Left forelimb (tissue), 1 donor: Measurements from ENCODE around the gene KLK2.

Experiments
- DNase-seq: peaks from one replicate; pipeline ENCODE4 v3.0.0-alpha.2; 2018; ENCODE audit warnings: low spot score

KLK2 gene

DNA sequence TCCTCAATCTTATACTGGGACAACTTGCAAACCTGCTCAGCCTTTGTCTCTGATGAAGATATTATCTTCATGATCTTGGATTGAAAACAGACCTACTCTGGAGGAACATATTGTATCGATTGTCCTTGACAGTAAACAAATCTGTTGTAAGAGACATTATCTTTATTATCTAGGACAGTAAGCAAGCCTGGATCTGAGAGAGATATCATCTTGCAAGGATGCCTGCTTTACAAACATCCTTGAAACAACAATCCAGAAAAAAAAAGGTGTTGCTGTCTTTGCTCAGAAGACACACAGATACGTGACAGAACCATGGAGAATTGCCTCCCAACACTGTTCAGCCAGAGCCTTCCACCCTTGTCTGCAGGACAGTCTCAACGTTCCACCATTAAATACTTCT is 22.5 kb upstream of the KLK2 start:
- no peak for DNase-seq

GRCh38 chr19:50851620-50852019 is 21.6 kb upstream of the KLK2 start:
- DNase-seq: no peak

DNA sequence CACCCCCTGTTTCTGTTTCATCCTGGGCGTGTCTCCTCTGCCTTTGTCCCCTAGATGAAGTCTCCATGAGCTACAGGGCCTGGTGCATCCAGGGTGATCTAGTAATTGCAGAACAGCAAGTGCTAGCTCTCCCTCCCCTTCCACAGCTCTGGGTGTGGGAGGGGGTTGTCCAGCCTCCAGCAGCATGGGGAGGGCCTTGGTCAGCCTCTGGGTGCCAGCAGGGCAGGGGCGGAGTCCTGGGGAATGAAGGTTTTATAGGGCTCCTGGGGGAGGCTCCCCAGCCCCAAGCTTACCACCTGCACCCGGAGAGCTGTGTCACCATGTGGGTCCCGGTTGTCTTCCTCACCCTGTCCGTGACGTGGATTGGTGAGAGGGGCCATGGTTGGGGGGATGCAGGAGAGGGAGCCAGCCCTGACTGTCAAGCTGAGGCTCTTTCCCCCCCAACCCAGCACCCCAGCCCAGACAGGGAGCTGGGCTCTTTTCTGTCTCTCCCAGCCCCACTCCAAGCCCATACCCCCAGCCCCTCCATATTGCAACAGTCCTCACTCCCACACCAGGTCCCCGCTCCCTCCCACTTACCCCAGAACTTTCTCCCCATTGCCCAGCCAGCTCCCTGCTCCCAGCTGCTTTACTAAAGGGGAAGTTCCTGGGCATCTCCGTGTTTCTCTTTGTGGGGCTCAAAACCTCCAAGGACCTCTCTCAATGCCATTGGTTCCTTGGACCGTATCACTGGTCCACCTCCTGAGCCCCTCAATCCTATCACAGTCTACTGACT is 18.4 kb upstream of the KLK2 start, which contains the start of gene KLK3:
Gene KLK3 (plus strand): TSS at position 280 of the 775 bp plus-strand sequence. CDS start 41 bp downstream, at position 321.
- no peak for DNase-seq

GRCh38 chr19:50857366-50857765 is 15.9 kb upstream of the KLK2 start:
- DNase-seq: no peak

GRCh38 chr19:50858886-50859285 is 14.4 kb upstream of the KLK2 start:
- DNase-seq: no peak

DNA sequence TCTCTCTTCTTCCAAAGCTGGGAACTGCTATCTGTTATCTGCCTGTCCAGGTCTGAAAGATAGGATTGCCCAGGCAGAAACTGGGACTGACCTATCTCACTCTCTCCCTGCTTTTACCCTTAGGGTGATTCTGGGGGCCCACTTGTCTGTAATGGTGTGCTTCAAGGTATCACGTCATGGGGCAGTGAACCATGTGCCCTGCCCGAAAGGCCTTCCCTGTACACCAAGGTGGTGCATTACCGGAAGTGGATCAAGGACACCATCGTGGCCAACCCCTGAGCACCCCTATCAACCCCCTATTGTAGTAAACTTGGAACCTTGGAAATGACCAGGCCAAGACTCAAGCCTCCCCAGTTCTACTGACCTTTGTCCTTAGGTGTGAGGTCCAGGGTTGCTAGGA is 13.4 kb upstream of the KLK2 start:
- no peak for DNase-seq

DNA sequence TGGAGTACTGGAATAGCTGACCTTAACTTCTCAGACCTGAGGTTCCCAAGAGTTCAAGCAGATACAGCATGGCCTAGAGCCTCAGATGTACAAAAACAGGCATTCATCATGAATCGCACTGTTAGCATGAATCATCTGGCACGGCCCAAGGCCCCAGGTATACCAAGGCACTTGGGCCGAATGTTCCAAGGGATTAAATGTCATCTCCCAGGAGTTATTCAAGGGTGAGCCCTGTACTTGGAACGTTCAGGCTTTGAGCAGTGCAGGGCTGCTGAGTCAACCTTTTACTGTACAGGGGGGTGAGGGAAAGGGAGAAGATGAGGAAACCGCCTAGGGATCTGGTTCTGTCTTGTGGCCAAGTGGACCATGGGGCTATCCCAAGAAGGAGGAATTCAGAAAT is 12.2 kb upstream of the KLK2 start:
- no peak for DNase-seq

DNA sequence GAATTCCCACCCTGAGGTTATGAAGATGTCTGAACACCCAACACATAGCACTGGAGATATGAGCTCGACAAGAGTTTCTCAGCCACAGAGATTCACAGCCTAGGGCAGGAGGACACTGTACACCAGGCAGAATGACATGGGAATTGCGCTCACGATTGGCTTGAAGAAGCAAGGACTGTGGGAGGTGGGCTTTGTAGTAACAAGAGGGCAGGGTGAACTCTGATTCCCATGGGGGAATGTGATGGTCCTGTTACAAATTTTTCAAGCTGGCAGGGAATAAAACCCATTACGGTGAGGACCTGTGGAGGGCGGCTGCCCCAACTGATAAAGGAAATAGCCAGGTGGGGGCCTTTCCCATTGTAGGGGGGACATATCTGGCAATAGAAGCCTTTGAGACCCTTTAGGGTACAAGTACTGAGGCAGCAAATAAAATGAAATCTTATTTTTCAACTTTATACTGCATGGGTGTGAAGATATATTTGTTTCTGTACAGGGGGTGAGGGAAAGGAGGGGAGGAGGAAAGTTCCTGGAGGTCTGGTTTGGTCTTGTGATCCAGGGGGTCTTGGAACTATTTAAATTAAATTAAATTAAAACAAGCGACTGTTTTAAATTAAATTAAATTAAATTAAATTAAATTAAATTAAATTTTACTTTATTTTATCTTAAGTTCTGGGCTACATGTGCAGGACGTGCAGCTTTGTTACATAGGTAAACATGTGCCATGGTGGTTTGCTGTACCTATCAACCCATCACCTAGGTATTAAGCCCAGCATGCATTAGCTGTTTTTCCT is 11.5 kb upstream of the KLK2 start:
- no peak for DNase-seq

DNA sequence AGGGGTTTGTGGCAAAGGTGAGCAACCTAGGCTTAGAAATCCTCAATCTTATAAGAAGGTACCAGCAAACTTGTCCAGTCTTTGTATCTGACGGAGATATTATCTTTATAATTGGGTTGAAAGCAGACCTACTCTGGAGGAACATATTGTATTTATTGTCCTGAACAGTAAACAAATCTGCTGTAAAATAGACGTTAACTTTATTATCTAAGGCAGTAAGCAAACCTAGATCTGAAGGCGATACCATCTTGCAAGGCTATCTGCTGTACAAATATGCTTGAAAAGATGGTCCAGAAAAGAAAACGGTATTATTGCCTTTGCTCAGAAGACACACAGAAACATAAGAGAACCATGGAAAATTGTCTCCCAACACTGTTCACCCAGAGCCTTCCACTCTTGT is 3.8 kb upstream of the KLK2 start:
- no peak for DNase-seq

DNA sequence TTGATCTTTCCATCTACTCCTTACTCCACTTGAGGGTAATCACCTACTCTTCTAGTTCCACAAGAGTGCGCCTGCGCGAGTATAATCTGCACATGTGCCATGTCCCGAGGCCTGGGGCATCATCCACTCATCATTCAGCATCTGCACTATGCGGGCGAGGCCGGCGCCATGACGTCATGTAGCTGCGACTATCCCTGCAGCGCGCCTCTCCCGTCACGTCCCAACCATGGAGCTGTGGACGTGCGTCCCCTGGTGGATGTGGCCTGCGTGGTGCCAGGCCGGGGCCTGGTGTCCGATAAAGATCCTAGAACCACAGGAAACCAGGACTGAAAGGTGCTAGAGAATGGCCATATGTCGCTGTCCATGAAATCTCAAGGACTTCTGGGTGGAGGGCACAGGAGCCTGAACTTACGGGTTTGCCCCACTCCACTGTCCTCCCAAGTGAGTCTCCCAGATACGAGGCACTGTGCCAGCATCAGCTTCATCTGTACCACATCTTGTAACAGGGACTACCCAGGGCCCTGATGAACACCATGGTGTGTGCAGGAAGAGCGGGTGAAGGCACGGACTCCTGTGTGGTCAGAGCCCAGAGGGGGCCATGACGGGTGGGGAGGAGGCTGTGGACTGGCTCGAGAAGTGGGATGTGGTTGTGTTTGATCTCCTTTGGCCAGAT is 2.7 kb upstream of the KLK2 start:
- no peak for DNase-seq

- DNase-seq: no peak
Measured at GRCh38 chr19:50874211-50874610, 972 bp downstream of the KLK2 start.

DNA sequence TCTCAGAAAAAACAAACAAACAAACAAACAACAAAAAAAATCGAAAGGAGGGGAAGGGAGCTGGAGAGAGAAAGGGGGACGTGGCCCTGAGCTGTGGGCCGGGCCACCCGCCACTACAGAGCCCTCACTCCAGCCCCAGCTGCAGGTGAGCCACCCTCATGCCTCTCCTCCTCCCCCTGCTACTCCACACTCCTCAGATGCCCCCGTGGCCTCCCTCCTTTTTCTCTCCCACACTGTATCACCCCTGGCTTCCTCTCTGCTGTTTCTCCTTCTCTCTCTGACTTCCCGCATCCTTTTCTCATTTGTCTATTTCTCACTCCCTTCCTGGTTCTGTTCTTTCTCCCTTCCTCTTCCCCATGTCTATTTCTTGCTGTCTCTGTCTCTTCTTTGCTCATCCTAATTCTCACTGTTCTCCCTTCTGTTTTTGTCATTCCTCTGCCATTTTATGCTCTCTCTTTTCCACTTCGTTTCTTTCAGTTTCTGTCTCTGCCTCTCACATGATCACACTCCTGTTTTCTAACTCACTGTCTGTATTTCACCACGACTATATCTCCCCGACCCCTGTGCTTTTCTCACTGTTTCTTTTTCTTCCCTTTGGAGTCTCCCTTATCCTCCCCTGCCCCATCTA is 2.7 kb downstream of the KLK2 start:
- DNase-seq: no peak

DNA sequence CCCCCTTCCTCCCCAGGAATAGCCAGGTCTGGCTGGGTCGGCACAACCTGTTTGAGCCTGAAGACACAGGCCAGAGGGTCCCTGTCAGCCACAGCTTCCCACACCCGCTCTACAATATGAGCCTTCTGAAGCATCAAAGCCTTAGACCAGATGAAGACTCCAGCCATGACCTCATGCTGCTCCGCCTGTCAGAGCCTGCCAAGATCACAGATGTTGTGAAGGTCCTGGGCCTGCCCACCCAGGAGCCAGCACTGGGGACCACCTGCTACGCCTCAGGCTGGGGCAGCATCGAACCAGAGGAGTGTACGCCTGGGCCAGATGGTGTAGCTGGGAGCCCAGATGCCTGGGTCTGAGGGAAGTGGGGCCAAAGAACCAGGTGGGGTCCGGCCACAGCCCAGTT is 3.2 kb downstream of the KLK2 start:
- DNase-seq: no peak

DNA sequence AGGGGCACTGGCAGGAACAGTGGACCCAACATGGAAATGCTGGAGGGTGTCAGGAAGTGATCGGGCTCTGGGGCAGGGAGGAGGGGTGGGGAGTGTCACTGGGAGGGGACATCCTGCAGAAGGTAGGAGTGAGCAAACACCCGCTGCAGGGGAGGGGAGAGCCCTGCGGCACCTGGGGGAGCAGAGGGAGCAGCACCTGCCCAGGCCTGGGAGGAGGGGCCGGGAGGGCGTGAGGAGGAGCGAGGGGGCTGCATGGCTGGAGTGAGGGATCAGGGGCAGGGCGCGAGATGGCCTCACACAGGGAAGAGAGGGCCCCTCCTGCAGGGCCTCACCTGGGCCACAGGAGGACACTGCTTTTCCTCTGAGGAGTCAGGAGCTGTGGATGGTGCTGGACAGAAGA is 4.1 kb downstream of the KLK2 start:
- DNase-seq: no peak

- DNase-seq: no peak
Measured at GRCh38 chr19:50878851-50879250, 5.6 kb downstream of the KLK2 start.

- DNase-seq: no peak
Measured at GRCh38 chr19:50880241-50880640, 7.0 kb downstream of the KLK2 start.

DNA sequence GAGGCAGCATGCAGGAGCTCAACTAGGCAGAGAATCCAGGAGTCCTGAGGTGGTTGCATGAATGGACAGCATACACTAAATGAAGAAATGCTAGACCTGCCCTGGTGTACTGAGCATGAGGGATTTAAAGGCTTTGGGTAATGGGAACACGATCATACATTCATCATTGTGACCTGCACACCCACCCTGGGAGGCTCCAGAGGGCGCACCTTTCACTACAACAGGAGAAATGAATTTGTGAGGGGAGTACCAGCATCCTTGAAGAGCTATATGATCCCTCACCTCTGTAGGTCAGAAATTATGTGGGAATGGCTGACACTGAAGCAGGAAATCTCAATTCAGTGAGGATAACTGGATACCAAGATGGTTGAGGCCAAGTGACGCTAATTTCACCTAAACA is 8.9 kb downstream of the KLK2 start:
- DNase-seq: no peak

GRCh38 chr19:50889638-50890037 is 16.4 kb downstream of the KLK2 start:
- DNase-seq: no peak

DNA sequence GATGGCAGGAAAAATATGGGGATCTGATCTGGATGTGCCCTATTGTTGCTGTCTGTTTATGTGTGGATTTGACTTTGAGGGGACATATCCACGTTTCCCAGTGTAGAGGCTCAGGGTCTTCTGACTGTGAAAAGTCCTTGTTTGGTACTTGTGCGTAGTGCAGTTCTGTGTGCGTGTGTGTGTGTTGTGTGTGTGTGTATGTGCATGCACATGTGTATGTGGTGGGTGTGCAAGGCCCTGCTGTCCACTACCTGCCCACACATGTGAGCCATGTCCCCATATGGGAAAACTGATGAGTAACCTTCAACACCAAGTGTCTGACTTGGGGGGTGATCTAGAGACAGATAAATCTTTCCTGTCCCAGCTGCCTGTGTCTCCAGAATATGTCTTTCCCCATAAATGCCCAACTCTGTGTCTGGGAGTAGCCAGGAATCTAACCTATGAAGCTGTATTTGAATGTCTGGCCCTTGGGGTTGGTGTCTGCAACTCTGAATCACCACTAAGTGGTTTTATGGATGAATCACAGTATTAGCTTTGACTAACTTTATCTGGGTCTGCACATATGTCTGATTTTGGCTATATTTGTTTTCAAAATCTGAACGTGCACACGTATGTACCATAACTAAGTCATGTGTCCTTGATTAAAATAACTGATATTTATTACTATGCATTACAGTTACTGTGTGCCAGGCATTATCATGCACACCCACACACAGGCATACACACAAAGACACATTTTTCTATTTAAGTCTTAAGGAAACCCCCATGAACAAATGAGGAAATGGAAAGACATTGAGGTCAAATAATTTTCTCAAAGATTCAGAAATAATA is 17.4 kb downstream of the KLK2 start:
- DNase-seq: no peak

DNA sequence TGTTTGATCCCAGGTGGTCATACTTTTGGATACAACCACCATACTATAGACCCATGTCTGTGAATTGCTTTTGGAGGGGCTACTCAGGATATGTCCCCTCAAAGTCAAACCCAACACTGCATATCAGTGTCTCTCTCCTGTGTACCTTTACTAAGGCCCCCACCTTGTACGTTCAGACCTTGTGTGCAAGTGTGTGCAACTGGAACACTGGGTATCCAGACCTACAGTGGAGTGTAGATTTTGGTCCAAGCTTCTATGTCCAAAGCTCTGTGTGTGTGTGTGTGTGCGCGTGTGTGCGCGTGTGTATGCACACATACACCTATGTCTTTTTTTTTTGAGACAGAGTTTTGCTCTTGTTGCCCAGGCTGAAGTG is 18.0 kb downstream of the KLK2 start:
- no peak for DNase-seq

GRCh38 chr19:50893047-50893736 is 20.0 kb downstream of the KLK2 start:
- DNase-seq: no peak
